ENCODE data around the gene BCL6. TPM values are rescaled to one million over a fixed set of nuclear protein-coding genes. Genes with fewer than 3 reads are reported as not detected.

Gene BCL6
- total RNA-seq, 1 experiment from 2014 or later = 16.4 TPM

- no peaks in the 10 kb centered on the region for H3K36me3 Mint-ChIP-seq (ENCODE audit: insufficient read depth, unreplicated experiment)
Measured at GRCh38 chr3:187789872-187790271, 44.6 kb upstream of the BCL6 start.

GRCh38 chr3:187788984-187789857 is 44.0 kb upstream of the BCL6 start:
- H3K27ac Mint-ChIP-seq (ENCODE audit: low read depth, unreplicated experiment) = no peak overlapping the region
- no peak overlapping the region for H3K4me3 Mint-ChIP-seq (ENCODE audit: unreplicated experiment)
- no peaks in the 10 kb centered on the region for H3K27me3 Mint-ChIP-seq (ENCODE audit: insufficient read depth, unreplicated experiment)
- TF ChIP-seq CTCF (IDR thresholded peaks at IDR 0.05; ENCODE audit: unreplicated experiment) = no peak
- intact Hi-C loops (cut with micrococcal nuclease) = no loop called here
- no peaks in the 10 kb centered on the region for H3K9me3 Mint-ChIP-seq (ENCODE audit: unreplicated experiment)
- no peak for DNase-seq (ENCODE audit: unreplicated experiment)
- H3K4me1 Mint-ChIP-seq (ENCODE audit: insufficient read depth, unreplicated experiment) = no peaks in the 10 kb centered on the region
- no TSS peak for BruUV-seq (replicated peaks)
- POLR2A ChIA-PET = interaction anchor here (0.9 kb wide), 1 partner anchor 12 kb away, joined by 4 read pairs; no protein-coding TSS in a partner anchor
- no peaks in the 10 kb centered on the region for H3K36me3 Mint-ChIP-seq (ENCODE audit: insufficient read depth, unreplicated experiment)
- CTCF ChIA-PET = no interaction called here

More at GRCh38 chr3:187789872-187790271, 44.6 kb upstream of the BCL6 start:
- ChIA-PET POLR2A (no interaction called here), CTCF (no interaction called here)
- no peak for TF ChIP-seq CTCF (IDR thresholded peaks at IDR 0.05; ENCODE audit: unreplicated experiment)
- BruUV-seq (replicated peaks) = no TSS peak
- Mint-ChIP-seq H3K9me3 (ENCODE audit: unreplicated experiment) (no peaks in the 10 kb centered on the region), H3K27me3 (ENCODE audit: insufficient read depth, unreplicated experiment) (no peaks in the 10 kb centered on the region), H3K4me1 (ENCODE audit: insufficient read depth, unreplicated experiment) (no peaks in the 10 kb centered on the region), H3K4me3 (ENCODE audit: unreplicated experiment) (no peak overlapping the region), H3K27ac (ENCODE audit: low read depth, unreplicated experiment) (no peak overlapping the region)
- intact Hi-C loops (cut with micrococcal nuclease) = no loop called here
- DNase-seq (ENCODE audit: unreplicated experiment) = no peak

DNA sequence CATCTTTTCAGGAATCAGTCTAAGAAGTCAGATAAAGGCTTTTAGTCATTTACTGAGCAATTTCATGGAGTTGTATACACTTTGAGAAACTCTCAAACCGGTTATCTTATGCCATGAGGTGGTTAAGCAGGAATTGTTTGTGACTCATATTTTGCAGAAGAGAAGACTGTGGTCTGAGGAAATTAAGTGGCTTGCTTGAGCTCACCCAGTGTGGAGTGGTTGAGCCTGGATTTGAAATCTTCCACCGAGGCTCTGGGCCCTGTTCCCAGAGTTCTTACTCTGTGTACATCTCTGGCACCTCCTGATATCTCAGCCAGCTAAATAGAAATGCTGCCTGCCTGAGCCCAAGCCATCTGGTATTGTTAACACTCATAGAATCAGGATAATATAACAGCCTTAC is 37.8 kb upstream of the BCL6 start:
- peak; percentile 39 for DNase-seq (ENCODE audit: unreplicated experiment)
- BruUV-seq (replicated peaks) = no TSS peak

More for the DNA sequence above, 37.8 kb upstream of the BCL6 start:
- H3K4me3 Mint-ChIP-seq (ENCODE audit: unreplicated experiment) = no peak overlapping the region
- H3K27me3 Mint-ChIP-seq (ENCODE audit: insufficient read depth, unreplicated experiment) = no peaks in the 10 kb centered on the region
- ChIA-PET CTCF (no interaction called here), POLR2A (interaction anchor here (0.7 to 1.1 kb wide), 3 partner anchors 25 to 1778 kb away, joined by 3 to 4 read pairs (median 3); partner anchors contain the start of gene BCL6)
- H3K27ac Mint-ChIP-seq (ENCODE audit: low read depth, unreplicated experiment) = no peak overlapping the region
- no peaks in the 10 kb centered on the region for H3K36me3 Mint-ChIP-seq (ENCODE audit: insufficient read depth, unreplicated experiment)
- no peak for TF ChIP-seq CTCF (IDR thresholded peaks at IDR 0.05; ENCODE audit: unreplicated experiment)
- no peaks in the 10 kb centered on the region for H3K9me3 Mint-ChIP-seq (ENCODE audit: unreplicated experiment)
- intact Hi-C loops (cut with micrococcal nuclease) = no loop called here
- no peaks in the 10 kb centered on the region for H3K4me1 Mint-ChIP-seq (ENCODE audit: insufficient read depth, unreplicated experiment)
